H9 (cell line): ENCODE results near the gene ATP8A2. TPM values are rescaled to one million over a fixed set of nuclear protein-coding genes. Genes with fewer than 3 reads are reported as not detected.

Experiments
- DNase-seq: peaks from one replicate; pipeline ENCODE4 v3.0.0-alpha.2; 2017
- H2AFZ ChIP-seq: one replicate; pipeline ENCODE4 v1.6.1; 2013; ENCODE audit warnings: mild to moderate bottlenecking, low read length, control low read depth, moderate library complexity
- H2AK5ac ChIP-seq: 2 replicates; pipeline ENCODE4 v1.6.1; 2013; ENCODE audit warnings: low read length, control low read depth, mixed read lengths; ENCODE audit not compliant: insufficient read length
- H2BK120ac ChIP-seq: one replicate; pipeline ENCODE4 v1.6.1; 2013; ENCODE audit warnings: low read depth, mild to moderate bottlenecking, low read length, control low read depth, inconsistent platforms; ENCODE audit not compliant: poor library complexity, severe bottlenecking
- H2BK12ac ChIP-seq: 2 replicates; pipeline ENCODE4 v1.6.1; 2013; ENCODE audit warnings: low read length, control low read depth, mixed read lengths, low read depth; ENCODE audit not compliant: insufficient read length
- H2BK15ac ChIP-seq: 2 replicates; pipeline ENCODE4 v1.6.1; 2013; ENCODE audit warnings: low read depth, low read length, control low read depth
- H2BK20ac ChIP-seq: one replicate; pipeline ENCODE4 v1.6.1; 2013; ENCODE audit warnings: low read depth, mild to moderate bottlenecking, low read length, control low read depth, inconsistent platforms; ENCODE audit not compliant: poor library complexity, severe bottlenecking
- H2BK5ac ChIP-seq: 2 replicates; pipeline ENCODE4 v1.6.1; 2013; ENCODE audit warnings: low read length, control low read depth, mixed read lengths; ENCODE audit not compliant: insufficient read length
- H3K14ac ChIP-seq: 2 replicates; pipeline ENCODE4 v1.6.1; 2013; ENCODE audit warnings: low read length, control low read depth; ENCODE audit not compliant: insufficient read depth
- H3K18ac ChIP-seq: 2 replicates; pipeline ENCODE4 v1.6.1; 2013; ENCODE audit warnings: low read depth, mild to moderate bottlenecking, mixed read lengths, low read length, control low read depth; ENCODE audit not compliant: insufficient read length
- H3K23ac ChIP-seq: 2 replicates; pipeline ENCODE4 v1.6.1; 2013; ENCODE audit warnings: low read length, control low read depth, mixed read lengths, low read depth; ENCODE audit not compliant: insufficient read length
- H3K23me2 ChIP-seq: 2 replicates; pipeline ENCODE4 v1.6.1; 2013; ENCODE audit warnings: low read depth, mild to moderate bottlenecking, mixed read lengths, low read length, control low read depth; ENCODE audit not compliant: insufficient read length, poor library complexity, severe bottlenecking
- H3K27ac ChIP-seq: 2 replicates; pipeline ENCODE4 v1.5.1; 2013; ENCODE audit warnings: low read length, control low read depth, mixed read lengths, low read depth; ENCODE audit not compliant: insufficient read length
- H3K27me3 ChIP-seq: 2 replicates; pipeline ENCODE4 v1.6.1; 2013; ENCODE audit warnings: low read length, control low read depth, inconsistent platforms; ENCODE audit not compliant: insufficient read depth
- H3K4ac ChIP-seq: 2 replicates; pipeline ENCODE4 v1.6.1; 2013; ENCODE audit warnings: low read depth, mild to moderate bottlenecking, control low read depth, inconsistent platforms, low read length, moderate library complexity
- H3K4me1 ChIP-seq: 2 replicates; pipeline ENCODE4 v1.6.1; 2013; ENCODE audit warnings: low read length, control low read depth, inconsistent platforms; ENCODE audit not compliant: insufficient read depth
- H3K4me2 ChIP-seq: 2 replicates; pipeline ENCODE4 v1.6.1; 2013; ENCODE audit warnings: low read length, control low read depth, mixed read lengths; ENCODE audit not compliant: insufficient read length, insufficient read depth
- H3K56ac ChIP-seq: 2 replicates; pipeline ENCODE4 v1.6.1; 2013; ENCODE audit warnings: low read depth, mild to moderate bottlenecking, mixed read lengths, low read length, control low read depth; ENCODE audit not compliant: insufficient read length
- H3K79me1 ChIP-seq: 2 replicates; pipeline ENCODE4 v1.6.1; 2013; ENCODE audit warnings: low read depth, mild to moderate bottlenecking, moderate library complexity, low read length, control low read depth, inconsistent platforms; ENCODE audit not compliant: insufficient read depth, poor library complexity, severe bottlenecking
- H3K79me2 ChIP-seq: 2 replicates; pipeline ENCODE4 v1.6.1; 2013; ENCODE audit warnings: low read length, control low read depth, inconsistent platforms; ENCODE audit not compliant: insufficient read depth
- H3K9ac ChIP-seq: 2 replicates; pipeline ENCODE4 v1.6.1; 2013; ENCODE audit warnings: low read length, control low read depth, mixed read lengths; ENCODE audit not compliant: insufficient read length; ENCODE audit errors: extremely low read depth
- H3K9me3 ChIP-seq: one replicate; pipeline ENCODE4 v1.6.1; 2013; ENCODE audit warnings: low read depth, low read length, inconsistent platforms; ENCODE audit not compliant: control insufficient read depth
- H3T11ph ChIP-seq: one replicate; pipeline ENCODE4 v1.6.1; 2013; ENCODE audit warnings: mild to moderate bottlenecking, low read length, control low read depth, inconsistent platforms
- H4K20me1 ChIP-seq: one replicate; pipeline ENCODE4 v1.6.1; 2013; ENCODE audit not compliant: control insufficient read depth, insufficient read length, insufficient read depth
- H4K5ac ChIP-seq: 2 replicates; pipeline ENCODE4 v1.6.1; 2013; ENCODE audit warnings: low read depth, mild to moderate bottlenecking, mixed read lengths, low read length, control low read depth; ENCODE audit not compliant: insufficient read length
- H4K8ac ChIP-seq: replicated peaks from 2 replicates; pipeline ENCODE4 v1.6.1; 2013; ENCODE audit warnings: low read length, control low read depth, mixed read lengths, low read depth; ENCODE audit not compliant: insufficient read length
- H4K91ac ChIP-seq: 2 replicates; pipeline ENCODE4 v1.6.1; 2013; ENCODE audit warnings: low read depth, mild to moderate bottlenecking, moderate library complexity, mixed read lengths, low read length, control low read depth; ENCODE audit not compliant: insufficient read length
- H3K27ac Mint-ChIP-seq, 3 experiments: 2 replicates in 2 of 3; 3 replicates in 1 of 3; pipeline ENCODE4 v1.8.0; 2020 to 2021; ENCODE audit warnings: mixed read lengths in 3 of 3, mild to moderate bottlenecking in 1 of 3, moderate library complexity in 1 of 3
- H3K27me3 Mint-ChIP-seq: 2 replicates; pipeline ENCODE4 v1.8.0; 2021; ENCODE audit warnings: low read depth, mild to moderate bottlenecking, moderate library complexity, mixed read lengths
- H3K36me3 Mint-ChIP-seq, 3 experiments: 2 replicates in 2 of 3; 3 replicates in 1 of 3; pipeline ENCODE4 v1.8.0; 2020 to 2021; ENCODE audit warnings: low read depth in 3 of 3, mixed read lengths in 3 of 3; ENCODE audit not compliant: insufficient read depth in 1 of 3
- H3K4me1 Mint-ChIP-seq, 2 experiments: 2 replicates each; pipeline ENCODE4 v1.8.0; 2020; ENCODE audit warnings: mixed read lengths in 2 of 2
- H3K4me3 Mint-ChIP-seq, 2 experiments: 2 replicates in 1 of 2; 3 replicates in 1 of 2; pipeline ENCODE4 v1.8.0; 2020 to 2021; ENCODE audit warnings: mild to moderate bottlenecking in 2 of 2, mixed read lengths in 2 of 2, moderate library complexity in 1 of 2
- H3K9me3 Mint-ChIP-seq, 2 experiments: 2 replicates in 1 of 2; 3 replicates in 1 of 2; pipeline ENCODE4 v1.8.0; 2020; ENCODE audit warnings: mild to moderate bottlenecking in 2 of 2, mixed read lengths in 2 of 2, moderate library complexity in 1 of 2
- WGBS: extraction: QIAGEN DNeasy Blood & Tissue Kit; methylation state at CpG from one replicate; pipeline ENCODE4 v1.1.7; 2013; ENCODE audit warnings: missing lambda C conversion rate, low lambda C conversion rate, mixed read lengths; ENCODE audit not compliant: insufficient read length; ENCODE audit errors: extremely low coverage; 5-methylcytosine and 5-hydroxymethylcytosine counted together
- total RNA-seq: library from RNA; stranded (reverse); gene quantifications from 2 replicates; pipeline ENCODE4 v1.2.1, GENCODE V29; 2021
- TF ChIP-seq, protein P1 (sequence below): fragments of 200-600 bp; sonication (generic); conservative IDR thresholded peaks from 3 replicates; pipeline ENCODE4 v1.8.0; 2021; ENCODE audit warnings: antibody characterized with exemption, mild to moderate bottlenecking

The ATP8A2 gene
- total RNA-seq, 1 experiment from 2014 or later, result 18.2 TPM

DNA sequence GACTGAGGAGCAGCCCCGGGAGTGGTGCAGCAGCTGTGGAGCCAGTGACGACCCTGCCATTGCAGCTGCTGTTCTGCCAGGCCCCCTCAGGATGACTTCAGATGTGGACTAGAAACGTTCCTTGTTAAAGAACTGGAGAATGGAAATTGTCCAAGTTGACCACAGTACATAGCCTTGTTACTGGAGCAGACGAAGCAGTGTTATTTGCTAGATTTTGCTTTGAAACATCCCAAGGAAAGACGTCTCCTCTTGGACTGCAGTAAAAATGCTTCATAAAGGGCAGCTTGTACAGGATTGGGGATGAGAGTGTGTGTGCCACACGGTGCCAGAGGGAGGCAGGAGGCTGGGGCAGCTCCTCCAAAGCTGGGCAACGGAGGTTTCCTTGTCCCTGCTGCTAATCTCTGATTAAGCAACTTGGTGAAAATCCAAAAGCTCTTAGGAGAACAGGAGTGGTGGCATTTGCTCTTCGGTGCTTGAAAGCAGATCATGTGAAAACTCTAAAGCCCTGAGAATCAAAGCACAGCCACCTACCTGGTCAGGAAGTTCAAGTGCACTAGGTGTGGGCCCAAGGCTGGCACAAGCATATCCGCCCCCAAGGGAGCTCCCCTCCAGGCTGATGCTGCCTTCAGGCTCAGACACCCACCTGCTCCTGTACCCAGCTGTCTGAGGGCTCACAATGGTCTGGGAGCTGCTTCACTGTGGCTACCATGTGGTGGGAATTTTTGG is 645.6 kb downstream of the ATP8A2 start:
- H3K27ac Mint-ChIP-seq, result no peak overlapping the region
- H2AK5ac ChIP-seq, result no peak overlapping the region
- no CpG with 5 or more reads among the region's 9 CpGs for WGBS

More for the DNA sequence above, 645.6 kb downstream of the ATP8A2 start:
- Mint-ChIP-seq H3K4me3 (no peak overlapping the region), H3K9me3 (peaks cover 0 to 2% of the 10 kb centered on the region in 2 experiments; a peak in 1 of 5 replicates), H3K4me1 (peaks cover 32 to 35% of the 10 kb centered on the region in 2 experiments), H3K36me3 (peaks cover 0 to 3% (median 0%) of the 10 kb centered on the region in 3 experiments; a peak in 1 of 7 replicates), H3K27me3 (peaks cover 9% of the 10 kb centered on the region)
- H3K14ac ChIP-seq, result no peak overlapping the region
- no peak overlapping the region for H3T11ph ChIP-seq
- no peak overlapping the region for H3K9ac ChIP-seq
- no peak overlapping the region for H2BK15ac ChIP-seq
- TF ChIP-seq, protein P1, sequence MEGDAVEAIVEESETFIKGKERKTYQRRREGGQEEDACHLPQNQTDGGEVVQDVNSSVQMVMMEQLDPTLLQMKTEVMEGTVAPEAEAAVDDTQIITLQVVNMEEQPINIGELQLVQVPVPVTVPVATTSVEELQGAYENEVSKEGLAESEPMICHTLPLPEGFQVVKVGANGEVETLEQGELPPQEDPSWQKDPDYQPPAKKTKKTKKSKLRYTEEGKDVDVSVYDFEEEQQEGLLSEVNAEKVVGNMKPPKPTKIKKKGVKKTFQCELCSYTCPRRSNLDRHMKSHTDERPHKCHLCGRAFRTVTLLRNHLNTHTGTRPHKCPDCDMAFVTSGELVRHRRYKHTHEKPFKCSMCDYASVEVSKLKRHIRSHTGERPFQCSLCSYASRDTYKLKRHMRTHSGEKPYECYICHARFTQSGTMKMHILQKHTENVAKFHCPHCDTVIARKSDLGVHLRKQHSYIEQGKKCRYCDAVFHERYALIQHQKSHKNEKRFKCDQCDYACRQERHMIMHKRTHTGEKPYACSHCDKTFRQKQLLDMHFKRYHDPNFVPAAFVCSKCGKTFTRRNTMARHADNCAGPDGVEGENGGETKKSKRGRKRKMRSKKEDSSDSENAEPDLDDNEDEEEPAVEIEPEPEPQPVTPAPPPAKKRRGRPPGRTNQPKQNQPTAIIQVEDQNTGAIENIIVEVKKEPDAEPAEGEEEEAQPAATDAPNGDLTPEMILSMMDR, result no peak
- no peaks in the 10 kb centered on the region for H3K79me1 ChIP-seq
- H3K4me2 ChIP-seq, result no peak overlapping the region
- no peak overlapping the region for H4K5ac ChIP-seq
- H3K23ac ChIP-seq, result no peak overlapping the region
- H3K27me3 ChIP-seq, result no peaks in the 10 kb centered on the region; the same call in 1 of the 2 replicates
- no peaks in the 10 kb centered on the region for H3K79me2 ChIP-seq
- no peak overlapping the region for H3K4ac ChIP-seq
- H3K9me3 ChIP-seq, result no peaks in the 10 kb centered on the region
- no peak overlapping the region for H2BK12ac ChIP-seq
- no peak overlapping the region for H3K27ac ChIP-seq
- H3K4me1 ChIP-seq, result no peaks in the 10 kb centered on the region
- H2BK5ac ChIP-seq, result no peak overlapping the region
- no peak overlapping the region for H3K56ac ChIP-seq
- H2AFZ ChIP-seq, result no peak overlapping the region
- H3K18ac ChIP-seq, result no peak overlapping the region
- H4K20me1 ChIP-seq, result no peaks in the 10 kb centered on the region
- H2BK120ac ChIP-seq, result no peak overlapping the region
- H3K23me2 ChIP-seq, result no peaks in the 10 kb centered on the region
- no peak overlapping the region for H2BK20ac ChIP-seq
- H4K8ac ChIP-seq, result no peak overlapping the region
- H4K91ac ChIP-seq, result no peak overlapping the region
- no peak for DNase-seq
